OCI-LY1 (cell line): ENCODE measurements around the gene ONECUT3.

ENCODE experiments used
- EZH2 ChIP-seq: fragments of 200-600 bp; sonication (generic), shearing (Covaris generic); IDR thresholded peaks from 2 replicates; pipeline ENCODE4 v1.8.0; 2017; ENCODE audit warnings: borderline replicate concordance, mixed run types, mild to moderate bottlenecking, antibody characterized with exemption, low read length, moderate library complexity, mixed read lengths
- TF ChIP-seq, protein P1 (sequence below): fragments of 200-600 bp; sonication (generic), shearing (Covaris generic); IDR thresholded peaks from 2 replicates; pipeline ENCODE4 v1.5.1; 2017; ENCODE audit warnings: mild to moderate bottlenecking, antibody characterized with exemption, low read length, moderate library complexity, mixed read lengths

DNA sequence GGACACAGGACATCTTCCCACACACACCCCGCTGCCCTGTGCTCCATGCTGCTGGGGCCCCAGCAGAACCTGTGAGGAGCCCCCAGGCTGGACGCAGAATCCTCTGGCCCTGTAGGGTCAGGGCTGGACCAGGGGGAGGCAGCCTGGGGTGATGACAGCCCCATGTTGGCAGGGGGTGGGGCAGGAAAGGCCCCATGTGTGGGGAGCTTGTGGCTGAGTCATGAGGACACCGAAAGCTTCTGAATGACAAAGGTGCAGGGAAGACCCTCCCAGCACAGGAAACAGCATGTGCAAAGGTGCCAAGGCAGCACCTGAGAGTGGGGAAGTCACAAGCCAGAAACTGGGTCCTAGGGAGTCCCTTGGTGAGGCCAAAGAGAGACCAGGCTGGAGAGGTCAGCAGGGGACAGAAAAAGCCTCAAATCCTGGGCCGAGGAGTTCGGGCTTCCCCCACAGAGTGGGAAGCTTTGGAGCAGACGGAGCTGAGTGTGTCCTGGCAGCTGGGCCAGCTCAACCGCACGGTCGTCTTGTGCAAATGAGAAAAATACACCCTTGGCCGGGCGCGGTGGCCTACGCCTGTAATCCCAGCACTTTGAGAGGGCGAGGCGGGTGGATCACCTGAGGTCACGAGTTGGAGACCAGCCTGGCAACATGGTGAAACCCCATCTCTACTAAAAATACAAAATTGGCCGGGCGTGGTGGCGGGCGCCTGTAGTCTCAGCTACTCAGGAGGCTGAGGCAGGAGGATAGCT is 41.3 kb downstream of the ONECUT3 start:
- TF ChIP-seq, protein P1, sequence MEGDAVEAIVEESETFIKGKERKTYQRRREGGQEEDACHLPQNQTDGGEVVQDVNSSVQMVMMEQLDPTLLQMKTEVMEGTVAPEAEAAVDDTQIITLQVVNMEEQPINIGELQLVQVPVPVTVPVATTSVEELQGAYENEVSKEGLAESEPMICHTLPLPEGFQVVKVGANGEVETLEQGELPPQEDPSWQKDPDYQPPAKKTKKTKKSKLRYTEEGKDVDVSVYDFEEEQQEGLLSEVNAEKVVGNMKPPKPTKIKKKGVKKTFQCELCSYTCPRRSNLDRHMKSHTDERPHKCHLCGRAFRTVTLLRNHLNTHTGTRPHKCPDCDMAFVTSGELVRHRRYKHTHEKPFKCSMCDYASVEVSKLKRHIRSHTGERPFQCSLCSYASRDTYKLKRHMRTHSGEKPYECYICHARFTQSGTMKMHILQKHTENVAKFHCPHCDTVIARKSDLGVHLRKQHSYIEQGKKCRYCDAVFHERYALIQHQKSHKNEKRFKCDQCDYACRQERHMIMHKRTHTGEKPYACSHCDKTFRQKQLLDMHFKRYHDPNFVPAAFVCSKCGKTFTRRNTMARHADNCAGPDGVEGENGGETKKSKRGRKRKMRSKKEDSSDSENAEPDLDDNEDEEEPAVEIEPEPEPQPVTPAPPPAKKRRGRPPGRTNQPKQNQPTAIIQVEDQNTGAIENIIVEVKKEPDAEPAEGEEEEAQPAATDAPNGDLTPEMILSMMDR: no peak
- TF ChIP-seq EZH2: no peak
